NCI-H187 (cell line): Measurements from ENCODE around the gene C1orf198.

Experiments used
- DNase-seq, 2 experiments: peaks; one replicate each; lab custom pipeline; 2025; lab: John Stamatoyannopoulos, UW

C1orf198 gene

DNA sequence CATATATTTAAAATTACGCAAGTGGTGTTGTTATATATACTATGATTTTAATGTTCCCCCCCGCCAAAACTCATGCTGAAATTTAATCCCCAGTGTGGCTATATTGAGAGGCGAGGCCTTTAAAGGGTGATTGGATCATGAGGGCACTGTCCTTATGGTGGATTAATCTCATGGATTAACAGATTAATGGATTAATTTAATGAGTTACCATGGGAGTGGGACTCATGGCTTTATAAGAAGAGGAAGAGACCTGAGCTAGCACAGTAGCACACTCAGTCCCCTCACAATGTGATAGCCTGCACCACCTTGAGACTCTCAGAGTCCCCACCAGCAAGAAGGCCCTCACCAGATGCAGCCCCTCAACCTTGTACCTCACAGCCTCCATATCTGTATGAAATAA, 34.8 kb downstream of the C1orf198 start:
- no peak for DNase-seq

DNA sequence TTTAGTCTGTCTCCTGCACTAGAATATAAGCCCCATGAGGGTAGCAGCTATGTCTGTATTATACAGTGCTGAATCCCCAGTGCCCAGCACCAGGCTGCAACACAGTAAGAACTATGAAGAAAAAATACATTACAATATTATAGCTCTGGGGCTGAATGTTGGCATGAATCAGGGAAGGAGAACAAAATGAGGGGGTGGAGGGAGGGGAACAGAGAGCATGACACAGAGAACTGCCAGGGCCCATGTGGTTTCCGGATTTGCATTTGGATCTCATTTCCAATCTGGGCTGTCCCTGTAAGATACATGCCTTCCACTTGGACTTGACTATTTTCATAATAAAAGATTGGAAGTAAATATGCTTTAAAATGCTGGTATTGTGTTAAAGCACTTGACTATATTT, 35.8 kb downstream of the C1orf198 start:
- no peak for DNase-seq

- no peak for DNase-seq
Measured at GRCh38 chr1:230831771-230832170, 36.5 kb downstream of the C1orf198 start.

- no peak for DNase-seq
Measured at GRCh38 chr1:230828421-230828820, 39.9 kb downstream of the C1orf198 start.

GRCh38 chr1:230827801-230828200, 40.5 kb downstream of the C1orf198 start:
- no peak for DNase-seq

DNA sequence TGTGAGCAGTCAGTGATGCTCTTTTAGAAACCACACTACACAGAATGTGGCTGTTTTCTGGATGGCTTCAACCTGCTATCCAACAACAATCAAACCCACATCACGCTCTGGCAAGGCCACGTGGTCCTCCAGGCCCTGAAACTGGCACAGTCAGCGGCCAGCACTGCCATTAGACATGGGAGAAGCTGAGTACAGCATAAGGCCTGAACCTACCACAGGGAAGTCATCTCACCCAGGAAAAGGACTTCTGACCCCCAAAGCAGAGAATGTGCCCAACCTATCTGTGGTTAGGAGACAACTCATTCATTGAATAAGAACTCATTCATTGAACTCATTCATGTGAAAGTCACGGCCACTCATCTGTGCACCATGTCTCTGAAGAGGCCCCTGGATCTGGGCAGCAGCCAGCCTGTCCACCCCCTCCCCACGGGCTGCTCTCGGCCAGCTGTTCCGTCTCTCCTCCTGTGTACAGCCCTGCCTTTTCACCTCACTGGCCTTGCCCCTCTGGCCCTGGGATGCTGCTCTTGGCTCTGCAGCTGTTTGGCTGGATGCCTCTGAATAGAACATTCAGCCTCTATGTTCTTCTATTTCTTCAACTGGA, 41.1 kb downstream of the C1orf198 start:
- no peak for DNase-seq

GRCh38 chr1:230826166-230826875, 42.0 kb downstream of the C1orf198 start:
- DNase-seq: no peak

DNA sequence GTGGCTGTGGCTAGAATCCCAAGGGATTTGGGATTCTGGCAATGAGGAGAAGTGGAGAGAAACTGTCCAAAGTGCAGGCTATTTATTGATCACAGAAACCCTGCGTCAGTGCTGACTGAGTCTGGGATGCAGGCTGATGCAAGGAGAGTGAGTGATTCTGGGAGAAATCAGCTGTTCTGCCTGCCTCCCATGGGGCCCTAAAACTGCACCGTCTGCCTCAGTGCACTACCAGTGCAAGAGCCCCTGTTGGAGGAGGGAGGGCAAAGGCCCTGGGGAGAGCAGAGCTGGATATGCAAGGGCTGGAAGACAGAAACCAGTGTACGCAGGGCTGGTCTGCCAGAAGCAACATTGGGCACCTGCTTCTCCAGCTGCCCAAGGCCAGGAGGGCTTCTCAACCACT, 42.6 kb downstream of the C1orf198 start:
- DNase-seq: no peak

DNA sequence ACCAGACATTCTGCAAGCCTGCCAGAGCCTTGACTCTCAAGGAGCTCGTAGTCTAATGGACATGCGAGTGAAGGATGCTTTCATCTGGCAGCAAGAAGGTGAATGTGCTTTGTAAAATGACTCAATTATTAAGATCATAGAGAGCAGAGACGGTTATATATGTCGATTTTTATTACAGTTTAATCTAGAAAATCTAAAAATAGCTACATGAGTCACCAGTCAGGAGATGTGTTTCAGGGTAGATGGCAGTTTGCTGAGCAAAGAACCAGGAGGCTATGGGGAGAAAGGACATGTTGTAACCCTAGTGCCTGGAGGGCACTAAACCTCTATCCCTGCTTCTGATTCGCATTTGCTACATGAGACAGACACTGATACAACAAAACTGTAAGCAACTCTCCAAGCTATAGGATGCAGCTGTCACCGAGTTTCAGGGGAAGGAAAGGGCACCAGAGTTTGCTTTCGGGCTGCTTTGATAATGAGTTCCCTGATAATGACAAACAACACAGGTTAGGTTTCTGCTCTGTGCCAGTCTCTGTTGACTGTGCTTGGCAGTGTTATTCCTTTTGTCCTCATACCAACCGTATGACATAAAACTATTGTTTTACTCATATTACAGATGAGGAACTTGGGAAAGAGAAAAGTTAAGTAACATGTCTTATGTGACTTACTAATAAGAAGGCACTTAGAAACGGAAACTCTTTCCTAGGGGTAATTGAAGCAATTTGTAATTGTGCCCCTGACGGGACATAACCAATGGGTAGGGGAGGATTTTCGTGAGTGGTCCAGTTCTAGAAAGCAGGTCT, 43.2 kb downstream of the C1orf198 start:
- no peak for DNase-seq

GRCh38 chr1:230824551-230824918, 43.8 kb downstream of the C1orf198 start:
- DNase-seq: no peak

DNA sequence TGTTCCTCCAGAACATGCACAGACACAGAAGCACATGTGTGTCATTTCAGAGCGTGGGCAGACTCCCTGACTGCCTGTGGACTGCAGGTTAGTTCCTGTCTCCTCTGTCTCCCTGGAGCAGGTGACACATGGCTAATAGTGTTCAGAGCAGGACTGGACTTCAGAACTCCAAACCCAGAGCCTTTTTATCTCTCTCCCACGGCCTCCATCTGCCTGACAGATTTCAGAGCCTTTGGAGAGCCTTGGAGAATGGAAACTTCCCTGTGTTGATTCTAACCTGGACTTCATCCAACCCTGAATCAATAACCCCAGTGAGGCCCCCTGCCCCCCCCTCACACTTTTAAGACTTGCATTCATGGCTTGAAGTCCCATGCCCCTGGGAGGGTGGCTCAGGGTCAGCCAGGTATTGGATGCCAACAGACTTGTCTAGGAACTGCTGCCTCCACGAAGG, 44.4 kb downstream of the C1orf198 start:
- DNase-seq: no peak

- DNase-seq: no peak
Measured at GRCh38 chr1:230823426-230823825, 44.9 kb downstream of the C1orf198 start.

GRCh38 chr1:230822092-230822581, 46.2 kb downstream of the C1orf198 start:
- DNase-seq: no peak

GRCh38 chr1:230821346-230821745, 47.0 kb downstream of the C1orf198 start:
- no peak for DNase-seq

GRCh38 chr1:230820568-230820967, 47.8 kb downstream of the C1orf198 start:
- no peak for DNase-seq

GRCh38 chr1:230819976-230820375, 48.3 kb downstream of the C1orf198 start:
- no peak for DNase-seq

DNA sequence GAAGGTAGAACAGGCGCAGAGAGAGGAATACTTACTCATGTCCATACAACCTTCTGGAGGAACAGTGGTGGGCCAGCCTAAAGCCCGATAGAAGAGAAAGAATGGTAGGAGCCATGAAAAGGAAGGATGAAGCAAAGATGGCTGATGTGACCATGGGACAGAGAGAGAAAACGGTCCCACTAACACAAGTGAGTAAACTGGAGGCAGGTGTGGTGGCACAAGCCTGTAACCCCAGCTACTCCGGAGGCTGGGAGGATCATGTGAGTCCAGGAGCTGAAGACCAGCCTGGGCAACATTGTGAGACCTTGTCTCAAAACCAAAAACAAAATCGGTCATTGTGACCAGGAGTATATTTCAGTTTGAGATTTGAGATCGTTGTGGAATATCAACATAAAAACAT, 49.4 kb downstream of the C1orf198 start:
- DNase-seq: no peak

GRCh38 chr1:230818367-230818766, 50.0 kb downstream of the C1orf198 start:
- no peak for DNase-seq

DNA sequence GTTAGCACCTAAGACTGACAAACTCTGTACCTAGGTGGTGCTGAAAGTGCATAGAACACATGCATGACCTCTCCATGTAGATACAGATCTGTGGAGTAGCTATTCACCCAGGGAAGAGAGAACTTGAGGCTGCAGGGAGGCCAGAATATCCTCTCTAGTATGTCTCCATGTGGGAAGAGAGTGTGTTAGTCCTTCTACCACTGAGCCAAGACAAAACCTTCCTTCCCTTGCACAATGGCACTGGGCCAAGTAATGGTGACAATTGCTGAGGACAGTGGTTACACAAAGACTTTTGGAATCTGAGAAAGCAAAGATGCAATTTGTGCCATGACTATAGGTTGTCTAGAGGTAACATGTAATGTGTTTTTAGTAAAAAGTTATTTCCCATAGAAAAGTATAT, 52.3 kb downstream of the C1orf198 start:
- no peak for DNase-seq

DNA sequence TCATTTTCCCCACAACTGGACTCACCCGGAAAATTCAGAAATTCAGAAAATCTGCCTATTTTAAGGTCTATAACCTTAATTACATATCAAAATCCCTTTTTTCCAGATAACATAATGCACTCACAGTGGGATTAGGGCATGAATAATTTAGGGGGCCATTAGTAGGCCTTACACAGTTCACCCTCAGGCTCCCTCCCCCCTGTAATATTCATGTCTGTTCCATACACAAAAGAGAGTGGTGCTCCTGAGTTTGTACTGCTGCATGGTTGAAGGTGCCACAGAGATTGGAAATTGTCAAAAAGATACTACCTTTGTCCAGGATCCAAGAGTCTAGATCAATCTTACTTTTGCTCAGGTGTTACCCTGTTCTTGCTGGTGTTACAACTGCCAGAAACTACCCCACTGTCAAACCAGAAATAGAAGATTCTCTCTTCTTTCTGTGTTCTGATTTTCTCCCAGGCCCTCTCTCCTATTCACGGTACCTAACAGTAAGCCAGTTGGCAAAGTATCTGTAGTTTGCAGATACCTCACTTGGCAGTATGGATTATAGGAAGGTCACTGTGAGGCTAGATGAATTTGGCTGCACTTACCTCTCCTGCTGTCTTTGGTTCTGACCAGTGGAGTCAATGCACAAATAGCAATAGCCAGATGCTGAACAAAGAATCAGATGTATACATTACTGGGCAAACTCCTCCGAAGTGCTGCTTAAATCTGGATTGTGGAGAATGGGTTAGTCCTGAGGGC, 53.2 kb downstream of the C1orf198 start:
- no peak for DNase-seq

- no peak for DNase-seq
Measured at GRCh38 chr1:230812568-230812967, 55.8 kb downstream of the C1orf198 start.
